Adrenal gland (tissue), 5 donors: Measurements from ENCODE around the gene GJB4.

Experiments used
- POLR2A ChIP-seq, 2 donors: fragments of 450-650 bp; IDR thresholded peaks; one replicate each; pipeline ENCODE4 v1.6.1; 2017; ENCODE audit warnings: antibody characterized with exemption in 2 of 2, mild to moderate bottlenecking in 2 of 2, moderate library complexity in 1 of 2
- TF ChIP-seq, protein P1 (sequence below), 6 experiments: fragments of 450-650 bp in 4 of 6; fragments of 200-600 bp in 2 of 6; sonication (generic) in 1 of 6; IDR thresholded peaks; 1 replicate in 5 of 6; 2 replicates in 1 of 6; pipeline versions ENCODE4 v1.5.1 to v1.8.0; 2016 to 2021; ENCODE audit warnings: antibody characterized with exemption in 6 of 6, mild to moderate bottlenecking in 2 of 6, moderate library complexity in 1 of 6
- donor health status: DM: no; HTN: no; CAD: no.

DNA sequence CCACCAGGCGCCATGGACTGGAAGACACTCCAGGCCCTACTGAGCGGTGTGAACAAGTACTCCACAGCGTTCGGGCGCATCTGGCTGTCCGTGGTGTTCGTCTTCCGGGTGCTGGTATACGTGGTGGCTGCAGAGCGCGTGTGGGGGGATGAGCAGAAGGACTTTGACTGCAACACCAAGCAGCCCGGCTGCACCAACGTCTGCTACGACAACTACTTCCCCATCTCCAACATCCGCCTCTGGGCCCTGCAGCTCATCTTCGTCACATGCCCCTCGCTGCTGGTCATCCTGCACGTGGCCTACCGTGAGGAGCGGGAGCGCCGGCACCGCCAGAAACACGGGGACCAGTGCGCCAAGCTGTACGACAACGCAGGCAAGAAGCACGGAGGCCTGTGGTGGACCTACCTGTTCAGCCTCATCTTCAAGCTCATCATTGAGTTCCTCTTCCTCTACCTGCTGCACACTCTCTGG is 25.2 kb downstream of the GJB4 start:
- TF ChIP-seq, protein P1, sequence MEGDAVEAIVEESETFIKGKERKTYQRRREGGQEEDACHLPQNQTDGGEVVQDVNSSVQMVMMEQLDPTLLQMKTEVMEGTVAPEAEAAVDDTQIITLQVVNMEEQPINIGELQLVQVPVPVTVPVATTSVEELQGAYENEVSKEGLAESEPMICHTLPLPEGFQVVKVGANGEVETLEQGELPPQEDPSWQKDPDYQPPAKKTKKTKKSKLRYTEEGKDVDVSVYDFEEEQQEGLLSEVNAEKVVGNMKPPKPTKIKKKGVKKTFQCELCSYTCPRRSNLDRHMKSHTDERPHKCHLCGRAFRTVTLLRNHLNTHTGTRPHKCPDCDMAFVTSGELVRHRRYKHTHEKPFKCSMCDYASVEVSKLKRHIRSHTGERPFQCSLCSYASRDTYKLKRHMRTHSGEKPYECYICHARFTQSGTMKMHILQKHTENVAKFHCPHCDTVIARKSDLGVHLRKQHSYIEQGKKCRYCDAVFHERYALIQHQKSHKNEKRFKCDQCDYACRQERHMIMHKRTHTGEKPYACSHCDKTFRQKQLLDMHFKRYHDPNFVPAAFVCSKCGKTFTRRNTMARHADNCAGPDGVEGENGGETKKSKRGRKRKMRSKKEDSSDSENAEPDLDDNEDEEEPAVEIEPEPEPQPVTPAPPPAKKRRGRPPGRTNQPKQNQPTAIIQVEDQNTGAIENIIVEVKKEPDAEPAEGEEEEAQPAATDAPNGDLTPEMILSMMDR (IDR thresholded peaks at IDR 0.05) = no peak
- no peak for TF ChIP-seq POLR2A (IDR thresholded peaks at IDR 0.05)
